Omental fat pad (tissue), 4 donors: Measurements from ENCODE around the gene EPAS1. TPM values are rescaled to one million over a fixed set of nuclear protein-coding genes. Genes with fewer than 3 reads are reported as not detected.

Experiments used
- ATAC-seq: fragments of 150-250 bp; one replicate; pipeline ENCODE4 v1.9.1; 2016; ENCODE audit warnings: mild to moderate bottlenecking, moderate library complexity; ENCODE audit not compliant: low FRiP score
- DNase-seq: peaks from one replicate; pipeline ENCODE4 v3.0.0-alpha.2; 2019; ENCODE audit warnings: low spot score
- CTCF ChIP-seq, 3 donors: fragments of 450-650 bp; IDR thresholded peaks; one replicate each; pipeline ENCODE4 v1.5.1; 2016 to 2017; ENCODE audit warnings: antibody characterized with exemption in 3 of 3, mild to moderate bottlenecking in 3 of 3, moderate library complexity in 2 of 3
- total RNA-seq, 4 donors: library from RNA; depleted of rRNA; stranded (reverse); fragments of >200 nt; gene quantifications; one replicate each; pipeline ENCODE4 v1.1.0, GENCODE V29; 2016

The EPAS1 gene
- total RNA-seq, 4 donors from 2014 or later: 292 to 980 (median 435) TPM

- TF ChIP-seq CTCF (IDR thresholded peaks at IDR 0.05): no peak
- ATAC-seq (no peak), DNase-seq (no peak)
These were observed 63.1 kb downstream of the EPAS1 start for GRCh38 chr2:46360303-46360702.

GRCh38 chr2:46361920-46362666 is 64.9 kb downstream of the EPAS1 start:
- TF ChIP-seq CTCF (IDR thresholded peaks at IDR 0.05): no peak
- ATAC-seq: no peak
- no peak for DNase-seq

- ATAC-seq (no peak), DNase-seq (no peak)
- no peak for TF ChIP-seq CTCF (IDR thresholded peaks at IDR 0.05)
These were observed 65.4 kb downstream of the EPAS1 start for GRCh38 chr2:46362667-46363012.

GRCh38 chr2:46363535-46364170 is 66.4 kb downstream of the EPAS1 start:
- TF ChIP-seq CTCF (IDR thresholded peaks at IDR 0.05): no peak
- DNase-seq (no peak), ATAC-seq (no peak)

- DNase-seq (no peak), ATAC-seq (no peak)
- TF ChIP-seq CTCF (IDR thresholded peaks at IDR 0.05): peak in 1 of 3 donors; percentile 40
These were observed 67.7 kb downstream of the EPAS1 start for GRCh38 chr2:46364797-46365457.

GRCh38 chr2:46365913-46366667 is 68.9 kb downstream of the EPAS1 start:
- no peak for TF ChIP-seq CTCF (IDR thresholded peaks at IDR 0.05)
- ATAC-seq: no peak
- DNase-seq: no peak
